Esophagus squamous epithelium (tissue), 5 donors: ENCODE data around the gene ADAMTS13. TPM values are rescaled to one million over a fixed set of nuclear protein-coding genes. Genes with fewer than 3 reads are reported as not detected.

Experiments
- DNase-seq: peaks from one replicate; lab custom pipeline; 2025; lab: John Stamatoyannopoulos, UW
- H3K27ac ChIP-seq, 4 donors: fragments of 200-600 bp; sonication (generic); one replicate each; pipeline ENCODE4 v1.5.1; 2016 to 2019; ENCODE audit warnings: mild to moderate bottlenecking in 1 of 4
- H3K27me3 ChIP-seq, 4 donors: fragments of 200-600 bp; sonication (generic); 1 replicate in 3 of 4; 2 replicates in 1 of 4; pipeline versions ENCODE4 v1.5.1 to v1.6.0; 2017 to 2021; ENCODE audit warnings: antibody characterized with exemption in 1 of 4
- H3K36me3 ChIP-seq, 3 donors: fragments of 200-600 bp; sonication (generic); one replicate each; pipeline ENCODE4 v1.5.1; 2016 to 2019
- H3K4me1 ChIP-seq, 3 donors: fragments of 200-600 bp; sonication (generic); one replicate each; pipeline ENCODE4 v1.5.1; 2017 to 2019
- H3K4me3 ChIP-seq, 4 donors: fragments of 200-600 bp; sonication (generic); 1 replicate in 3 of 4; 2 replicates in 1 of 4; pipeline ENCODE4 v1.5.1; 2016 to 2019; ENCODE audit warnings: mild to moderate bottlenecking in 2 of 4, moderate library complexity in 1 of 4
- H3K9me3 ChIP-seq, 3 donors: fragments of 200-600 bp; sonication (generic); one replicate each; pipeline ENCODE4 v1.5.1; 2016 to 2019
- CTCF ChIP-seq, 6 experiments: fragments of 450-650 bp in 4 of 6; fragments of 200-600 bp in 2 of 6; sonication (generic) in 2 of 6; IDR thresholded peaks; one replicate each; pipeline ENCODE4 v1.5.1; 2016 to 2019; ENCODE audit warnings: antibody characterized with exemption in 6 of 6, mild to moderate bottlenecking in 4 of 6, moderate library complexity in 4 of 6
- POLR2A ChIP-seq, 4 donors: fragments of 450-650 bp; IDR thresholded peaks; one replicate each; pipeline ENCODE4 v1.6.1; 2017; ENCODE audit warnings: antibody characterized with exemption in 4 of 4, mild to moderate bottlenecking in 4 of 4, moderate library complexity in 3 of 4
- WGBS, 2 donors: methylation state at CpG; one replicate each; pipeline ENCODE4 v1.1.5; 2018; 5-methylcytosine and 5-hydroxymethylcytosine counted together
- intact Hi-C: fragments of 100-400 bp; cut with DNase I; formaldehyde crosslinking; loops from one replicate; pipeline ENCODE4 v1.15.0; 2022
- total RNA-seq, 4 donors: library from RNA; depleted of rRNA; stranded (reverse); fragments of >200 nt; gene quantifications; one replicate each; pipeline ENCODE4 v1.1.0, GENCODE V29; 2016
- donor health status: DM: yes; HTN: yes; CAD: no.

The ADAMTS13 gene
- total RNA-seq, 4 donors from 2014 or later = 0.21 to 2.5 (median 0.33) TPM

- intact Hi-C loops = no loop called here
- 73 to 90% methylated on average over 2 to 3 of the region's 19 CpGs for WGBS, 2 donors
- Histone ChIP-seq H3K4me1 (no peaks in the 10 kb centered on the region), H3K27me3 (peaks cover 0 to 38% (median 0%) of the 10 kb centered on the region in 4 donors), H3K27ac (peak overlapping the region in 2 of 4 donors; percentile 34 to 46), H3K9me3 (peaks cover 0 to 22% (median 14%) of the 10 kb centered on the region in 3 donors), H3K36me3 (no peaks in the 10 kb centered on the region), H3K4me3 (no peak overlapping the region)
- TF ChIP-seq CTCF (IDR thresholded peaks at IDR 0.05) = no peak
- TF ChIP-seq POLR2A (IDR thresholded peaks at IDR 0.05) = no peak
- DNase-seq = no peak
Measured at GRCh38 chr9:133499132-133499891, 77.1 kb downstream of the ADAMTS13 start.

GRCh38 chr9:133499892-133500270, 77.7 kb downstream of the ADAMTS13 start:
- no peak overlapping the region for H3K4me3 ChIP-seq
- peaks cover 0 to 38% (median 0%) of the 10 kb centered on the region in 4 donors for H3K27me3 ChIP-seq
- TF ChIP-seq CTCF (IDR thresholded peaks at IDR 0.05) (no peak), POLR2A (IDR thresholded peaks at IDR 0.05) (no peak)
- no peak for DNase-seq
- H3K9me3 ChIP-seq = peaks cover 0 to 22% (median 14%) of the 10 kb centered on the region in 3 donors
- no peaks in the 10 kb centered on the region for H3K36me3 ChIP-seq
- H3K27ac ChIP-seq = peak overlapping the region in 2 of 4 donors; percentile 34 to 46
- WGBS, 2 donors = 74 to 79% methylated on average over 6 to 10 of the region's 12 CpGs
- intact Hi-C loops = no loop called here
- no peaks in the 10 kb centered on the region for H3K4me1 ChIP-seq

- 90 to 92% methylated on average over 1 of the region's 1 CpG for WGBS, 2 donors
Measured at GRCh38 chr9:133502112-133502511, 79.9 kb downstream of the ADAMTS13 start.

GRCh38 chr9:133505186-133505830, 83.1 kb downstream of the ADAMTS13 start:
- no peak overlapping the region for H3K4me3 ChIP-seq
- H3K4me1 ChIP-seq = peaks cover 11 to 44% (median 31%) of the 10 kb centered on the region in 3 donors
- H3K27me3 ChIP-seq = peaks cover 0 to 49% (median 0%) of the 10 kb centered on the region in 4 donors
- peak overlapping the region in 2 of 4 donors; percentile 60 to 72 for H3K27ac ChIP-seq
- TF ChIP-seq POLR2A (IDR thresholded peaks at IDR 0.05) (no peak), CTCF (IDR thresholded peaks at IDR 0.05) (no peak)
- WGBS, 2 donors = 65 to 99% methylated on average over 7 to 10 of the region's 13 CpGs
- no peaks in the 10 kb centered on the region for H3K36me3 ChIP-seq
- H3K9me3 ChIP-seq = peaks cover 0 to 22% (median 14%) of the 10 kb centered on the region in 3 donors
- no peak for DNase-seq
- intact Hi-C loops = no loop called here

More at GRCh38 chr9:133502112-133502511, 79.9 kb downstream of the ADAMTS13 start:
- TF ChIP-seq POLR2A (IDR thresholded peaks at IDR 0.05) = no peak
- no peak for TF ChIP-seq CTCF (IDR thresholded peaks at IDR 0.05)
- Histone ChIP-seq H3K9me3 (peaks cover 0 to 22% (median 14%) of the 10 kb centered on the region in 3 donors), H3K4me3 (no peak overlapping the region), H3K27me3 (peaks cover 0 to 47% (median 0%) of the 10 kb centered on the region in 4 donors), H3K27ac (no peak overlapping the region), H3K36me3 (no peaks in the 10 kb centered on the region), H3K4me1 (peaks cover 0 to 22% (median 16%) of the 10 kb centered on the region in 3 donors)
- DNase-seq = no peak
- intact Hi-C loops = no loop called here
